NCI-H1048 (cell line): Measurements from ENCODE around the gene HRH1.
"Not testable (repeated sequence)": the region's sequence is repeated elsewhere in the genome, so short reads cannot be mapped to it uniquely, and the experiment has no call there.

Experiments used
- DNase-seq: peaks from one replicate; lab custom pipeline; 2025; lab: John Stamatoyannopoulos, UW

HRH1 gene

GRCh38 chr3:11143476-11143875, 10.8 kb upstream of the HRH1 start:
- DNase-seq, result no peak

- DNase-seq, result no peak
These were observed 9.3 kb upstream of the HRH1 start for GRCh38 chr3:11144996-11145395.

GRCh38 chr3:11145888-11146287, 8.4 kb upstream of the HRH1 start:
- DNase-seq, result no peak

GRCh38 chr3:11146773-11147660, 7.3 kb upstream of the HRH1 start:
- DNase-seq, result no peak

- DNase-seq, result no peak
These were observed 4.0 kb upstream of the HRH1 start for GRCh38 chr3:11150256-11150655.

GRCh38 chr3:11152301-11152700, 2.0 kb upstream of the HRH1 start:
- DNase-seq, result no peak

- no peak for DNase-seq
These were observed 646 bp downstream of the HRH1 start for GRCh38 chr3:11154953-11155325.

GRCh38 chr3:11155341-11156025, 1.2 kb downstream of the HRH1 start:
- DNase-seq, result no peak

GRCh38 chr3:11156026-11156410, 1.7 kb downstream of the HRH1 start:
- no peak for DNase-seq

- no peak for DNase-seq
These were observed 3.1 kb downstream of the HRH1 start for GRCh38 chr3:11157421-11157820.

GRCh38 chr3:11159421-11159904, 5.2 kb downstream of the HRH1 start:
- no peak for DNase-seq

GRCh38 chr3:11161666-11162065, 7.4 kb downstream of the HRH1 start:
- no peak for DNase-seq

- no peak for DNase-seq
These were observed 8.4 kb downstream of the HRH1 start for GRCh38 chr3:11162401-11163345.

GRCh38 chr3:11164607-11165006, 10.3 kb downstream of the HRH1 start:
- DNase-seq, result no peak

- no peak for DNase-seq
These were observed 11.2 kb downstream of the HRH1 start for GRCh38 chr3:11165476-11165875.

- not testable (repeated sequence) for DNase-seq
These were observed 12.6 kb downstream of the HRH1 start for GRCh38 chr3:11166807-11167400.

GRCh38 chr3:11167590-11167989, 13.3 kb downstream of the HRH1 start:
- no peak for DNase-seq

- no peak for DNase-seq
These were observed 14.1 kb downstream of the HRH1 start for GRCh38 chr3:11168406-11168805.

GRCh38 chr3:11168881-11169805, 14.8 kb downstream of the HRH1 start:
- DNase-seq, result no peak

GRCh38 chr3:11170052-11170770, 15.9 kb downstream of the HRH1 start:
- no peak for DNase-seq
